GM18861 (cell line): Measurements from ENCODE around the gene CENPC.
"Not testable (repeated sequence)": the region's sequence is repeated elsewhere in the genome, so short reads cannot be mapped to it uniquely, and the experiment has no call there.

Experiments used
- ATAC-seq: cut with Tn5 transposase; IDR thresholded peaks from one replicate; pipeline ENCODE4 v1.9.1; 2021; ENCODE audit not compliant: unreplicated experiment

The CENPC gene

GRCh38 chr4:67470871-67471270 lies 74.4 kb downstream of the CENPC start:
- ATAC-seq, result no peak

- no peak for ATAC-seq
Observed at GRCh38 chr4:67468830-67469229, 76.5 kb downstream of the CENPC start.

- ATAC-seq, result no peak
Observed at GRCh38 chr4:67466751-67467150, 78.6 kb downstream of the CENPC start.

- no peak for ATAC-seq
Observed at GRCh38 chr4:67465763-67466052, 79.6 kb downstream of the CENPC start.

GRCh38 chr4:67465032-67465762 lies 80.1 kb downstream of the CENPC start:
- no peak for ATAC-seq

GRCh38 chr4:67460574-67460973 lies 84.7 kb downstream of the CENPC start:
- no peak for ATAC-seq

GRCh38 chr4:67459164-67459563 lies 86.1 kb downstream of the CENPC start:
- no peak for ATAC-seq

- no peak for ATAC-seq
Observed at GRCh38 chr4:67456577-67457196, 88.6 kb downstream of the CENPC start.

GRCh38 chr4:67452846-67453205 lies 92.5 kb downstream of the CENPC start:
- not testable (repeated sequence) for ATAC-seq

- no peak for ATAC-seq
Observed at GRCh38 chr4:67452100-67452845, 93.0 kb downstream of the CENPC start.

GRCh38 chr4:67451464-67451863 lies 93.8 kb downstream of the CENPC start:
- no peak for ATAC-seq

GRCh38 chr4:67448621-67449020 lies 96.7 kb downstream of the CENPC start:
- ATAC-seq, result no peak

- ATAC-seq, result no peak
Observed at GRCh38 chr4:67447873-67448272, 97.4 kb downstream of the CENPC start.

GRCh38 chr4:67446811-67447210 lies 98.5 kb downstream of the CENPC start:
- no peak for ATAC-seq

GRCh38 chr4:67445881-67446280 lies 99.4 kb downstream of the CENPC start:
- ATAC-seq, result not testable (repeated sequence)

- ATAC-seq, result no peak
Observed at GRCh38 chr4:67438975-67439374, 106.3 kb downstream of the CENPC start.

- no peak for ATAC-seq
Observed at GRCh38 chr4:67437974-67438713, 107.2 kb downstream of the CENPC start.

- peak; percentile 93 for ATAC-seq
Observed at GRCh38 chr4:67436742-67437141, 108.6 kb downstream of the CENPC start.

- no peak for ATAC-seq
Observed at GRCh38 chr4:67430989-67431388, 114.3 kb downstream of the CENPC start.

GRCh38 chr4:67428819-67429218 lies 116.5 kb downstream of the CENPC start:
- no peak for ATAC-seq
